H1 (cell line): Measurements from ENCODE around the gene SAG. TPM values are rescaled to one million over a fixed set of nuclear protein-coding genes. Genes with fewer than 3 reads are reported as not detected.

ENCODE experiments used
- CTCF ChIA-PET: fragments of 300-600 bp; sonication (Branson Sonifier 250); formaldehyde crosslinking; loops from one replicate; lab custom pipeline; 2021; ENCODE audit not compliant: partially characterized antibody; lab: Charles Lee
- POLR2A ChIA-PET: fragments of 300-600 bp; sonication (Branson Sonifier 250); formaldehyde crosslinking; loops from one replicate; lab custom pipeline; 2021; ENCODE audit warnings: inconsistent platforms; ENCODE audit not compliant: partially characterized antibody; lab: Charles Lee
- DNase-seq, 2 experiments: peaks; one replicate each; pipeline versions ENCODE4 v3.0.0 to v3.0.0-alpha.2; 2010 to 2022; ENCODE audit warnings: low spot score in 2 of 2, low read depth in 1 of 2, mixed read lengths in 1 of 2
- FAIRE-seq: peaks from 2 replicates; lab custom pipeline; 2011; peaks lifted over from hg19 to GRCh38; lab: Jason Lieb, UNC
- H2AFZ ChIP-seq: 2 replicates; pipeline ENCODE4 v1.8.1; 2012; ENCODE audit warnings: low read length, inconsistent platforms
- H2AK5ac ChIP-seq: 2 replicates; pipeline ENCODE4 v1.6.1; 2013; ENCODE audit warnings: low read depth, low read length
- H2BK120ac ChIP-seq: replicated peaks from 2 replicates; pipeline ENCODE3; 2013; ENCODE audit warnings: low read depth, low read length, inconsistent platforms
- H2BK12ac ChIP-seq: 2 replicates; pipeline ENCODE4 v1.6.1; 2013; ENCODE audit warnings: low read depth, low read length
- H2BK15ac ChIP-seq: 2 replicates; pipeline ENCODE4 v1.6.1; 2013; ENCODE audit warnings: low read length
- H2BK20ac ChIP-seq: 2 replicates; pipeline ENCODE4 v1.6.1; 2013; ENCODE audit warnings: low read length
- H2BK5ac ChIP-seq: 2 replicates; pipeline ENCODE4 v1.6.1; 2013; ENCODE audit warnings: low read depth, low read length
- H3K14ac ChIP-seq: 2 replicates; pipeline ENCODE4 v1.6.1; 2013; ENCODE audit warnings: inconsistent platforms; ENCODE audit not compliant: insufficient read length
- H3K18ac ChIP-seq: 2 replicates; pipeline ENCODE4 v1.6.1; 2013; ENCODE audit warnings: low read length; ENCODE audit errors: extremely low read depth
- H3K23ac ChIP-seq: 2 replicates; pipeline ENCODE4 v1.6.1; 2013; ENCODE audit warnings: inconsistent platforms; ENCODE audit not compliant: insufficient read length
- H3K23me2 ChIP-seq: 2 replicates; pipeline ENCODE4 v1.6.1; 2013; ENCODE audit warnings: low read depth, low read length
- H3K27ac ChIP-seq: 2 replicates; pipeline ENCODE4 v1.6.1; 2011; ENCODE audit warnings: low read depth, low read length, inconsistent platforms
- H3K27me3 ChIP-seq, 4 experiments: replicated peaks in 1 of 4; 1 replicate in 1 of 4; 2 replicates in 3 of 4; pipeline versions ENCODE4 v1.6.1 to v1.8.1; 2011 to 2013; ENCODE audit warnings: low read length in 3 of 4, mild to moderate bottlenecking in 3 of 4, inconsistent platforms in 2 of 4, mixed read lengths in 2 of 4, moderate library complexity in 1 of 4; ENCODE audit not compliant: control insufficient read depth in 3 of 4, insufficient read depth in 3 of 4; ENCODE audit errors: extremely low read depth in 1 of 4
- H3K36me3 ChIP-seq, 4 experiments: 2 replicates each; pipeline versions ENCODE4 v1.6.1 to v1.8.1; 2011 to 2013; ENCODE audit warnings: mild to moderate bottlenecking in 4 of 4, low read length in 3 of 4, moderate library complexity in 2 of 4, control low read depth in 1 of 4, inconsistent platforms in 1 of 4; ENCODE audit not compliant: insufficient read depth in 4 of 4, control insufficient read depth in 2 of 4
- H3K4ac ChIP-seq: replicated peaks from 2 replicates; pipeline ENCODE3; 2013; ENCODE audit warnings: low read length, low read depth, mixed read lengths, inconsistent platforms; ENCODE audit not compliant: insufficient read length
- H3K4me1 ChIP-seq, 4 experiments: replicated peaks in 1 of 4; 1 replicate in 1 of 4; 2 replicates in 3 of 4; pipeline versions ENCODE4 v1.6.1 to v1.8.1; 2011 to 2013; ENCODE audit warnings: low read length in 3 of 4, inconsistent platforms in 2 of 4, mixed read lengths in 1 of 4; ENCODE audit not compliant: insufficient read depth in 4 of 4, control insufficient read depth in 3 of 4
- H3K4me2 ChIP-seq, 2 experiments: 2 replicates each; pipeline versions ENCODE4 v1.6.1 to v1.8.1; 2011 to 2013; ENCODE audit warnings: low read depth in 2 of 2, low read length in 2 of 2, control low read depth in 1 of 2, inconsistent platforms in 1 of 2, mild to moderate bottlenecking in 1 of 2; ENCODE audit not compliant: insufficient read depth in 1 of 2
- H3K4me3 ChIP-seq, 4 experiments: fragments of 200-600, 300-600 bp in 1 of 4; sonication (generic), shearing (Covaris generic), sonication (Bioruptor Twin) in 1 of 4; 2 replicates each; pipeline versions ENCODE4 v1.5.1 to v1.8.1; 2011 to 2016; ENCODE audit warnings: low read length in 4 of 4, low read depth in 3 of 4, control low read depth in 2 of 4, inconsistent platforms in 2 of 4, mild to moderate bottlenecking in 2 of 4, mixed read lengths in 1 of 4, moderate library complexity in 1 of 4; ENCODE audit not compliant: insufficient read depth in 2 of 4; ENCODE audit errors: extremely low read depth in 1 of 4
- H3K56ac ChIP-seq: replicated peaks from 2 replicates; pipeline ENCODE3; 2013; ENCODE audit warnings: low read depth, mild to moderate bottlenecking, mixed read lengths, low read length, inconsistent platforms; ENCODE audit not compliant: insufficient read length
- H3K79me1 ChIP-seq: 2 replicates; pipeline ENCODE4 v1.6.1; 2013; ENCODE audit warnings: low read depth, low read length, control low read depth
- H3K79me2 ChIP-seq, 2 experiments: 2 replicates each; pipeline versions ENCODE4 v1.6.1 to v1.8.1; 2012 to 2013; ENCODE audit warnings: low read length in 2 of 2, mild to moderate bottlenecking in 2 of 2, inconsistent platforms in 1 of 2; ENCODE audit not compliant: insufficient read depth in 2 of 2, control insufficient read depth in 1 of 2
- H3K9ac ChIP-seq, 4 experiments: replicated peaks in 1 of 4; 1 replicate in 1 of 4; 2 replicates in 3 of 4; pipeline versions ENCODE4 v1.6.1 to v1.8.1; 2011 to 2013; ENCODE audit warnings: low read depth in 3 of 4, low read length in 3 of 4, control low read depth in 2 of 4, mild to moderate bottlenecking in 2 of 4, moderate library complexity in 2 of 4, inconsistent platforms in 1 of 4; ENCODE audit errors: extremely low read depth in 1 of 4
- H3K9me3 ChIP-seq, 2 experiments: 2 replicates each; pipeline versions ENCODE4 v1.6.1 to v1.8.1; 2012 to 2013; ENCODE audit warnings: mild to moderate bottlenecking in 2 of 2, moderate library complexity in 2 of 2, control low read depth in 1 of 2, inconsistent platforms in 1 of 2, low read depth in 1 of 2, low read length in 1 of 2, mixed read lengths in 1 of 2; ENCODE audit not compliant: insufficient read depth in 2 of 2
- H4K20me1 ChIP-seq, 2 experiments: replicated peaks in 1 of 2; 2 replicates each; pipeline versions ENCODE3 to v1.8.1; 2011 to 2013; ENCODE audit warnings: inconsistent platforms in 2 of 2, low read length in 2 of 2, mild to moderate bottlenecking in 1 of 2; ENCODE audit not compliant: insufficient read depth in 2 of 2, control insufficient read depth in 1 of 2
- H4K5ac ChIP-seq: 2 replicates; pipeline ENCODE4 v1.6.1; 2013; ENCODE audit warnings: low read length, low read depth, mixed read lengths, inconsistent platforms; ENCODE audit not compliant: insufficient read length
- H4K8ac ChIP-seq: 2 replicates; pipeline ENCODE4 v1.8.0; 2013; ENCODE audit warnings: mild to moderate bottlenecking, moderate library complexity, low read length, inconsistent platforms; ENCODE audit not compliant: insufficient read depth; ENCODE audit errors: extremely low read depth
- H4K91ac ChIP-seq: replicated peaks from 2 replicates; pipeline ENCODE3; 2013; ENCODE audit warnings: low read length, mixed read lengths, inconsistent platforms; ENCODE audit not compliant: insufficient read length
- CBX8 ChIP-seq: fragments of 300-800, 300-1000 bp; sonication (generic); IDR thresholded peaks from 2 replicates; pipeline ENCODE4 v1.7.1; 2016; ENCODE audit warnings: low read depth, low read length, borderline replicate concordance
- HDAC6 ChIP-seq: IDR thresholded peaks from one replicate; pipeline ENCODE4 v1.7.1; 2012; ENCODE audit warnings: low read depth, mild to moderate bottlenecking, inconsistent platforms, low read length, moderate library complexity
- MAX ChIP-seq: IDR thresholded peaks from 2 replicates; pipeline ENCODE4 v1.6.1; 2012; ENCODE audit warnings: inconsistent platforms
- PHF8 ChIP-seq: fragments of 200-600 bp; sonication (generic); conservative IDR thresholded peaks from 2 replicates; pipeline ENCODE4 v1.7.1; 2012; ENCODE audit warnings: low read depth, mild to moderate bottlenecking, inconsistent platforms, low read length, moderate library complexity
- POLR2AphosphoS5 ChIP-seq: IDR thresholded peaks from 2 replicates; pipeline ENCODE4 v1.6.1; 2011; ENCODE audit warnings: low read depth, low read length
- POU5F1 ChIP-seq: IDR thresholded peaks from 2 replicates; pipeline ENCODE4 v1.6.1; 2011; ENCODE audit warnings: low read depth, mild to moderate bottlenecking, low read length, moderate library complexity
- RXRA ChIP-seq: IDR thresholded peaks from 2 replicates; pipeline ENCODE4 v1.6.1; 2011; ENCODE audit warnings: low read depth, mild to moderate bottlenecking, low read length, moderate library complexity; ENCODE audit not compliant: insufficient read depth
- SP1 ChIP-seq: IDR thresholded peaks from 2 replicates; pipeline ENCODE4 v1.6.1; 2011; ENCODE audit warnings: low read depth, low read length
- SP2 ChIP-seq: IDR thresholded peaks from 2 replicates; pipeline ENCODE4 v1.6.1; 2012; ENCODE audit warnings: mild to moderate bottlenecking, low read length, inconsistent platforms
- SUZ12 ChIP-seq: fragments of 200-600 bp; sonication (generic); IDR thresholded peaks from 2 replicates; pipeline ENCODE4 v1.6.1; 2012; ENCODE audit warnings: mild to moderate bottlenecking, inconsistent platforms, low read length, moderate library complexity, mixed read lengths
- TAF1 ChIP-seq: IDR thresholded peaks from 2 replicates; pipeline ENCODE4 v1.6.1; 2011; ENCODE audit warnings: mild to moderate bottlenecking, low read depth, low read length
- WGBS, 2 experiments: shearing (Covaris generic) in 1 of 2; methylation state at CpG; one replicate each; pipeline versions ENCODE4 v1.1.6 to v1.1.7; 2013 to 2015; ENCODE audit warnings: low lambda C conversion rate in 2 of 2, mixed read lengths in 2 of 2, inconsistent platforms in 1 of 2, low coverage in 1 of 2, missing lambda C conversion rate in 1 of 2; ENCODE audit not compliant: insufficient replicate concordance in 2 of 2, insufficient coverage in 1 of 2, insufficient read length in 1 of 2; ENCODE audit errors: extremely low coverage in 1 of 2, missing lambda C conversion rate in 1 of 2; 5-methylcytosine and 5-hydroxymethylcytosine counted together
- polyA plus RNA-seq, 7 experiments: library from polyadenylated mRNA; depleted of rRNA in 3 of 7; stranded (reverse) in 5 of 7; unstranded in 2 of 7; fragments of >200 nt in 5 of 7; fragments of 200-250 nt in 2 of 7; gene quantifications; 1 replicate in 5 of 7; 2 replicates in 1 of 7; 4 replicates in 1 of 7; pipeline versions ENCODE4 v1.2.1 to v1.2.3, GENCODE V29; 2011 to 2013; ENCODE audit warnings: missing spikeins in 2 of 7, mixed read lengths in 2 of 7
- total RNA-seq: library from RNA; stranded (reverse); fragmentation: NEBNext Ultra II Directional; extraction: Animal tissue kit (Norgen Biotek cat#: 25700); gene quantifications from 2 replicates; pipeline ENCODE4 v1.2.1, GENCODE V29; 2021
- TF ChIP-seq, protein P1 (sequence below), 3 experiments: IDR thresholded peaks; 1 replicate in 2 of 3; 2 replicates in 1 of 3; pipeline versions ENCODE4 v1.5.1 to v1.6.1; 2011; ENCODE audit warnings: low read length in 3 of 3, mild to moderate bottlenecking in 3 of 3, inconsistent platforms in 2 of 3, low read depth in 1 of 3, moderate library complexity in 1 of 3; ENCODE audit not compliant: insufficient read depth in 1 of 3; ENCODE audit errors: control extremely low read depth in 1 of 3

Gene SAG
- total and polyA plus RNA-seq, 2 of the 8 experiments (the other 6 are each of a cell fraction or from before 2014, with no cell fraction given): not detected

GRCh38 chr2:233273120-233273519, 34.5 kb upstream of the SAG start:
- H4K20me1 ChIP-seq: peaks cover 0 to 4% of the 10 kb centered on the region in 2 experiments
- no peak overlapping the region for H2AK5ac ChIP-seq
- H3K18ac ChIP-seq: no peak overlapping the region
- FAIRE-seq (no peak), DNase-seq (no peak)
- H2BK120ac ChIP-seq: no peak overlapping the region
- H2BK12ac ChIP-seq: no peak overlapping the region
- no peak overlapping the region for H2BK15ac ChIP-seq
- WGBS, 2 experiments: 96% methylated on average over 6 of the region's 6 CpGs; no CpG with 5 or more reads in 1 of the 2 experiments
- H3K27ac ChIP-seq: no peak overlapping the region
- POLR2A ChIA-PET: no interaction called here
- H3K27me3 ChIP-seq: no peaks in the 10 kb centered on the region
- H3K4me3 ChIP-seq: no peak overlapping the region
- no peak overlapping the region for H2BK5ac ChIP-seq
- no peaks in the 10 kb centered on the region for H3K79me1 ChIP-seq
- no peaks in the 10 kb centered on the region for H3K9me3 ChIP-seq
- no peaks in the 10 kb centered on the region for H3K79me2 ChIP-seq
- no peak overlapping the region for H3K56ac ChIP-seq
- H3K4me2 ChIP-seq: no peak overlapping the region
- H4K5ac ChIP-seq: no peak overlapping the region
- H2BK20ac ChIP-seq: no peak overlapping the region
- no peak overlapping the region for H3K9ac ChIP-seq
- H3K14ac ChIP-seq: no peak overlapping the region
- H3K36me3 ChIP-seq: peaks cover 37 to 89% (median 70%) of the 10 kb centered on the region in 4 experiments
- H3K23ac ChIP-seq: no peak overlapping the region
- no peaks in the 10 kb centered on the region for H3K4me1 ChIP-seq
- H3K4ac ChIP-seq: no peak overlapping the region
- H2AFZ ChIP-seq: no peak overlapping the region
- H3K23me2 ChIP-seq: no peaks in the 10 kb centered on the region
- CTCF ChIA-PET: no interaction called here
- H4K91ac ChIP-seq: no peak overlapping the region
- no peak overlapping the region for H4K8ac ChIP-seq
- no peak for TF ChIP-seq POLR2AphosphoS5
- TF ChIP-seq HDAC6: no peak
- no peak for TF ChIP-seq MAX
- TF ChIP-seq, protein P1, sequence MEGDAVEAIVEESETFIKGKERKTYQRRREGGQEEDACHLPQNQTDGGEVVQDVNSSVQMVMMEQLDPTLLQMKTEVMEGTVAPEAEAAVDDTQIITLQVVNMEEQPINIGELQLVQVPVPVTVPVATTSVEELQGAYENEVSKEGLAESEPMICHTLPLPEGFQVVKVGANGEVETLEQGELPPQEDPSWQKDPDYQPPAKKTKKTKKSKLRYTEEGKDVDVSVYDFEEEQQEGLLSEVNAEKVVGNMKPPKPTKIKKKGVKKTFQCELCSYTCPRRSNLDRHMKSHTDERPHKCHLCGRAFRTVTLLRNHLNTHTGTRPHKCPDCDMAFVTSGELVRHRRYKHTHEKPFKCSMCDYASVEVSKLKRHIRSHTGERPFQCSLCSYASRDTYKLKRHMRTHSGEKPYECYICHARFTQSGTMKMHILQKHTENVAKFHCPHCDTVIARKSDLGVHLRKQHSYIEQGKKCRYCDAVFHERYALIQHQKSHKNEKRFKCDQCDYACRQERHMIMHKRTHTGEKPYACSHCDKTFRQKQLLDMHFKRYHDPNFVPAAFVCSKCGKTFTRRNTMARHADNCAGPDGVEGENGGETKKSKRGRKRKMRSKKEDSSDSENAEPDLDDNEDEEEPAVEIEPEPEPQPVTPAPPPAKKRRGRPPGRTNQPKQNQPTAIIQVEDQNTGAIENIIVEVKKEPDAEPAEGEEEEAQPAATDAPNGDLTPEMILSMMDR (IDR thresholded peaks at IDR 0.05; ENCODE audit: control extremely low read depth in 1 of 3, insufficient read depth in 1 of 3, low read depth in 1 of 3, low read length in 3 of 3): no peak
- no peak for TF ChIP-seq PHF8
- TF ChIP-seq SUZ12: no peak
- no peak for TF ChIP-seq SP1
- TF ChIP-seq RXRA: no peak
- TF ChIP-seq SP2: no peak
- TF ChIP-seq TAF1: no peak
- TF ChIP-seq CBX8: no peak
- no peak for TF ChIP-seq POU5F1
